Measurements from ENCODE around the gene CDH6.

CDH6 gene

DNA sequence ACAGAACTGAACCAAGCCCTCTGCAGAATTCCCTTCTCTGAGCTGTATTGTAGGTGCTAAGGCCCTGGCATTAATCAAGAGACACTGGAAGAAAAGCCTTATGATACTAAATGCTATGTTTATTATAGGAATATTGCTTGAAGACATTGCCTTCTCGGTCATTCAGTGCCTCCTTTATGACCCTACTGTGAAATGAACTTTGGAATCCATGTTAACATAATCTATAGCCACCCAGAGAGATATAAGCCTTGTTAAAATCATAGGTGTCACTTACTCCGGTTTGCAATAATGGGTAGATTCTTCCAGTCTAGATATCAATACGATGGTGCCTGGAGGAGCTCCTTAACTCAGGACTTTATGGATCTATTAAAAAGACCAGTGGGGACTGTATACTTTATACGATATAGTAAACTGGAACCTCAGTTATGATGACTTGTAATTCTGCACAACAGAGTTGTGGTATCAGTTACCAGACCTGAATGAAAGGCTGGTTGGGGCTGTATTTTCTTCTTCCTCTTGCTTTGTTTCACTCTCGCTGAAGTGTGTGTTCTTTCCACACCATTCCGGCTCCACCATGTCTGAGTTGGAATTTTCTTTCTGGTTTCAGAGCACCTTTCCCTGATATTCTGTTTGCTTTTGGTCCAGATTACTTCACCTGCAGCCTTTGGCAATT, 183.9 kb downstream of the CDH6 start:
- DNase-seq (no peak), ATAC-seq (no peak)

DNA sequence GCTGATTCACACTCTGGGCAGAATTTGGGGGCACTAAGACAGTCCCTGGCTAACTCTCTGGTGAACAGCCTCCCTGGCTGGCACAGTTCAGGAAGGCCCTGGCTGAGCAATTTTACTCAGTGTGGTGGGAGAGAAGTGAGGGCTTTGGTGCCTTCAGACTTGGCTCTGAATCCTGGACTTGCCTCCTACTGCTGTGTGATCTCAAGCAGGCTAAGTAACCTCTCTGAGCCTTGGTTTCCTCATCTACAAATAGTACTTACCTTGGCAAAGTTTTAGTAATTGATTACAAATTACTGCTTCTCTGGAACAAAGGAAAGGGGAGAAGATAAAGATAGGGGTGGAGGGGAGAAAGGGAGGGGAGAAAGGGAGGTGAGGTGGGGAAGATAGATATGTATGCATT, 184.7 kb downstream of the CDH6 start:
- DNase-seq (no peak), ATAC-seq (no peak)
